A549 (cell line): ENCODE results near the gene CTSH. TPM values are rescaled to one million over a fixed set of nuclear protein-coding genes. Genes with fewer than 3 reads are reported as not detected.

Source experiments
- ATAC-seq, 2 experiments: fragments of 200-7000 bp in 1 of 2; fragments of >200 bp in 1 of 2; cut with Nextera tagmentation in 1 of 2; cut with Tn5 transposase in 1 of 2; 3 replicates each; pipeline versions ENCODE4 v1.8.0 to v1.9.1; 2018 to 2020; ENCODE audit warnings: mild to moderate bottlenecking in 1 of 2, moderate library complexity in 1 of 2
- CTCF ChIA-PET: fragments of 300-600 bp; sonication (Branson Sonifier 250); formaldehyde crosslinking; extraction: SDS; loops from one replicate; lab custom pipeline; 2021; ENCODE audit warnings: antibody characterized with exemption, inconsistent platforms; lab: Yijun Ruan, JAX
- POLR2A ChIA-PET: fragments of 350-600 bp; formaldehyde crosslinking; extraction: SDS; loops from one replicate; lab custom pipeline; 2021; ENCODE audit warnings: antibody characterized with exemption, inconsistent platforms; lab: Yijun Ruan, JAX
- DNase-seq, 2 experiments: peaks; one replicate each; pipeline versions ENCODE4 v3.0.0 to v3.0.0-alpha.2; 2011 to 2016; ENCODE audit warnings: low read depth in 1 of 2, low spot score in 1 of 2
- FAIRE-seq: peaks from 2 replicates; lab custom pipeline; 2011; peaks lifted over from hg19 to GRCh38; lab: Jason Lieb, UNC
- H3K27ac ChIP-seq, 2 experiments: fragments of >200 bp; sonication (Bioruptor Twin); formaldehyde crosslinking; 3 replicates each; pipeline ENCODE4 v1.5.1; 2016 to 2017
- H3K4me1 ChIP-seq: fragments of >200 bp; sonication (Bioruptor Twin); formaldehyde crosslinking; 3 replicates; pipeline ENCODE4 v1.6.1; 2016
- H3K4me2 ChIP-seq: fragments of >200 bp; sonication (Bioruptor Twin); formaldehyde crosslinking; 3 replicates; pipeline ENCODE4 v1.6.1; 2016
- H3K4me3 ChIP-seq: fragments of >200 bp; sonication (Bioruptor Twin); formaldehyde crosslinking; 3 replicates; pipeline ENCODE4 v1.5.1; 2016
- H3K9me3 ChIP-seq: fragments of >200 bp; sonication (Bioruptor Twin); formaldehyde crosslinking; 3 replicates; pipeline ENCODE4 v1.6.1; 2016
- BHLHE40 ChIP-seq: IDR thresholded peaks from 2 replicates; pipeline ENCODE4 v1.6.1; 2012; ENCODE audit warnings: low read depth, low read length, inconsistent platforms
- CBX8 ChIP-seq: fragments of 200-600 bp; sonication (generic); IDR thresholded peaks from 2 replicates; pipeline ENCODE4 v1.6.1; 2016
- CEBPB ChIP-seq, 2 experiments: fragments of >200 bp in 1 of 2; sonication (Bioruptor Twin) in 1 of 2; formaldehyde crosslinking in 1 of 2; IDR thresholded peaks; 2 replicates each; pipeline ENCODE4 v1.6.1; 2012 to 2016
- EHF ChIP-seq: fragments of 250-450 bp; sonication (Bioruptor Pico); IDR thresholded peaks from 2 replicates; pipeline ENCODE4 v1.5.0; 2020; ENCODE audit warnings: mild to moderate bottlenecking
- EHMT2 ChIP-seq: fragments of 200-600 bp; sonication (generic); IDR thresholded peaks from 2 replicates; pipeline ENCODE4 v1.6.1; 2016; ENCODE audit warnings: antibody characterized with exemption, low read depth, mild to moderate bottlenecking, moderate library complexity
- ESRRA ChIP-seq: fragments of 150-350 bp; IDR thresholded peaks from 2 replicates; pipeline ENCODE4 v1.6.1; 2014; ENCODE audit warnings: mild to moderate bottlenecking, low read length, borderline replicate concordance
- FOSB ChIP-seq: fragments of 250-450 bp; sonication (Bioruptor Pico); IDR thresholded peaks from 2 replicates; pipeline ENCODE4 v1.5.0; 2020; ENCODE audit warnings: mild to moderate bottlenecking, moderate library complexity
- FOXS1 ChIP-seq: fragments of 250-450 bp; sonication (Bioruptor Pico); IDR thresholded peaks from 2 replicates; pipeline ENCODE4 v1.5.0; 2020; ENCODE audit warnings: mild to moderate bottlenecking, moderate library complexity
- GATA3 ChIP-seq: IDR thresholded peaks from 2 replicates; pipeline ENCODE4 v1.6.1; 2012; ENCODE audit warnings: borderline replicate concordance
- HEYL ChIP-seq: fragments of 250-450 bp; sonication (Bioruptor Pico); IDR thresholded peaks from 2 replicates; pipeline ENCODE4 v1.8.0; 2021; ENCODE audit warnings: mild to moderate bottlenecking, moderate library complexity
- HOXA7 ChIP-seq: fragments of 250-450 bp; sonication (Bioruptor Pico); IDR thresholded peaks from 2 replicates; pipeline ENCODE4 v1.5.0; 2020; ENCODE audit warnings: mild to moderate bottlenecking, moderate library complexity
- HOXB13 ChIP-seq: fragments of 250-450 bp; sonication (Bioruptor Pico); IDR thresholded peaks from 2 replicates; pipeline ENCODE4 v1.5.0; 2020; ENCODE audit warnings: low read depth, mild to moderate bottlenecking, moderate library complexity
- HOXB5 ChIP-seq: fragments of 250-450 bp; sonication (Bioruptor Pico); IDR thresholded peaks from 2 replicates; pipeline ENCODE4 v1.5.0; 2020; ENCODE audit warnings: mild to moderate bottlenecking, moderate library complexity
- JUNB ChIP-seq: fragments of >200 bp; sonication (Bioruptor Twin); formaldehyde crosslinking; IDR thresholded peaks from 2 replicates; pipeline ENCODE4 v1.6.1; 2016
- KDM1A ChIP-seq: fragments of 200-600 bp; sonication (generic); IDR thresholded peaks from 2 replicates; pipeline ENCODE4 v1.6.1; 2016; ENCODE audit warnings: low read depth, mild to moderate bottlenecking
- MAFK ChIP-seq: fragments of 450-650 bp; IDR thresholded peaks from 2 replicates; pipeline ENCODE4 v1.6.1; 2014; ENCODE audit not compliant: partially characterized antibody
- MAZ ChIP-seq: fragments of 150-350 bp; IDR thresholded peaks from 2 replicates; pipeline ENCODE4 v1.6.1; 2014; ENCODE audit warnings: antibody characterized with exemption, low read depth, low read length, borderline replicate concordance
- MYC ChIP-seq: IDR thresholded peaks from 2 replicates; pipeline ENCODE4 v1.6.1; 2012; ENCODE audit warnings: mild to moderate bottlenecking, inconsistent platforms, low read length, improper control_type of control experiment, borderline replicate concordance
- NFE2L2 ChIP-seq: fragments of 150-350 bp; conservative IDR thresholded peaks from 2 replicates; pipeline ENCODE4 v1.6.1; 2014; ENCODE audit warnings: low read length
- NPAS2 ChIP-seq: fragments of 250-450 bp; sonication (Bioruptor Pico); IDR thresholded peaks from 2 replicates; pipeline ENCODE4 v1.8.0; 2022; ENCODE audit warnings: mild to moderate bottlenecking, moderate library complexity, borderline replicate concordance
- PHF8 ChIP-seq: fragments of 200-600 bp; sonication (generic); IDR thresholded peaks from 2 replicates; pipeline ENCODE4 v1.6.1; 2016; ENCODE audit warnings: low read depth, mild to moderate bottlenecking, antibody characterized with exemption, moderate library complexity, borderline replicate concordance
- POLR2A ChIP-seq: IDR thresholded peaks from 2 replicates; pipeline ENCODE4 v1.6.1; 2012; ENCODE audit warnings: mild to moderate bottlenecking, low read length
- POLR2AphosphoS2 ChIP-seq: conservative IDR thresholded peaks from 2 replicates; pipeline ENCODE4 v1.6.1; 2012; ENCODE audit warnings: low read length, improper control_type of control experiment, inconsistent platforms
- RNF2 ChIP-seq: fragments of 200-600 bp; sonication (generic); IDR thresholded peaks from 2 replicates; pipeline ENCODE4 v1.6.1; 2016; ENCODE audit warnings: low read depth, mild to moderate bottlenecking, antibody characterized with exemption, moderate library complexity, borderline replicate concordance
- SREBF2 ChIP-seq: fragments of 450-650 bp; IDR thresholded peaks from 2 replicates; pipeline ENCODE4 v1.6.1; 2014; ENCODE audit warnings: mild to moderate bottlenecking, moderate library complexity
- ZFP36 ChIP-seq: fragments of 450-650 bp; IDR thresholded peaks from 2 replicates; pipeline ENCODE4 v1.6.1; 2014; ENCODE audit warnings: borderline replicate concordance; ENCODE audit not compliant: partially characterized antibody
- ZSCAN20 ChIP-seq: fragments of 250-450 bp; sonication (Bioruptor Pico); IDR thresholded peaks from 2 replicates; pipeline ENCODE4 v1.8.0; 2022; ENCODE audit warnings: mild to moderate bottlenecking, moderate library complexity
- WGBS: methylation state at CpG from one replicate; pipeline ENCODE4 v1.1.6; 2017; ENCODE audit errors: missing lambda C conversion rate; 5-methylcytosine and 5-hydroxymethylcytosine counted together
- polyA plus RNA-seq, 4 experiments: library from polyadenylated mRNA; depleted of rRNA in 3 of 4; stranded (reverse); fragments of >200 nt; fragmentation: RNase III in 1 of 4; extraction: RNeasy Plus Mini Kit Qiagen cat#74134 plus additional on column Dnase treatment in 1 of 4; gene quantifications; 2 replicates in 3 of 4; 3 replicates in 1 of 4; pipeline ENCODE4 v1.2.3, GENCODE V29; 2011 to 2017
- TF ChIP-seq, protein P1 (sequence below): fragments of >200 bp; sonication (Bioruptor Twin); formaldehyde crosslinking; IDR thresholded peaks from 2 replicates; pipeline ENCODE4 v1.6.1; 2016
- TF ChIP-seq, protein P2 (sequence below): IDR thresholded peaks from 2 replicates; pipeline ENCODE4 v1.6.1; 2012; ENCODE audit warnings: low read depth, borderline replicate concordance
- TF ChIP-seq, protein P3 (sequence below): IDR thresholded peaks from 2 replicates; pipeline ENCODE4 v1.6.1; 2012
- TF ChIP-seq, protein P4 (sequence below): fragments of 250-450 bp; sonication (Bioruptor Pico); IDR thresholded peaks from 2 replicates; pipeline ENCODE4 v1.5.0; 2021; ENCODE audit warnings: mild to moderate bottlenecking, moderate library complexity, borderline replicate concordance
- TF ChIP-seq, protein P5 (sequence below): IDR thresholded peaks from 2 replicates; pipeline ENCODE4 v1.6.1; 2012
- TF ChIP-seq, protein P6 (sequence below): fragments of >200 bp; sonication (Bioruptor Twin); formaldehyde crosslinking; IDR thresholded peaks from 3 replicates; pipeline ENCODE4 v1.6.1; 2016
- TF ChIP-seq, protein P7 (sequence below): fragments of >200 bp; sonication (Bioruptor Twin); formaldehyde crosslinking; IDR thresholded peaks from 3 replicates; pipeline ENCODE4 v1.5.1; 2016
- TF ChIP-seq, protein P8 (sequence below): fragments of 250-450 bp; sonication (Bioruptor Pico); IDR thresholded peaks from 2 replicates; pipeline ENCODE4 v1.5.0; 2020; ENCODE audit warnings: low read depth, mild to moderate bottlenecking, moderate library complexity

Gene CTSH
- polyA plus RNA-seq, 2 of the 4 experiments (the other 2 are of a cell fraction), result 25.2 to 33.3 TPM

DNA sequence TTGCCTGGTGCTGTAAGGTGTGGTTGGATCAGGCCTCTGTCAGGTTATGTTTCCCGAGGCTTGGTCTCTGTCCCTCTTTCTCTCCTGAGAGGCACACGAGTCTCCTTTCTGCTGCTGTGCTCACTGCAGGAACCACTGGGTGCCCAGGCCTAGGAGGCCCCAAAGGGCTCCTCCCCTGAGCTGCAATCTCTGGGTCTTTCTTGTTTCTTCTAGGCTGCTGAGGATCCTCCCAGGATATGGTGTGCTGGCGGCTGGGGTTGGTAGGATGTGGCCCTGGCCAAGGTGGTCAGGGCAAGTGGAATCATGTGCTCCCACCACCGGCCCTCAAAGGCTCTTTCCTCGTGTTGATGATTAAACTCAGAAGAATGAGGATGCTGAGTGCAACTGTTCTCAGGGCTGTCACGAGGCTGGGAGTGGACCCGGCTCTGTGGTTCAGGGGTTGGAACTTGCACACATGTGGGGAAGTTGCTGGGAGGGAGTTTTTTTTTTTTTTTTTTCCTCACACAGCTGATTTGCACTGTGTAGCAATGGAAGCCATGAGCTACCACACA is 43.6 kb upstream of the CTSH start:
- ChIA-PET CTCF (interaction anchor here (1.1 to 3.5 kb wide), 9 partner anchors 9 to 196 kb away, joined by 3 to 12 read pairs (median 5); no protein-coding TSS in a partner anchor), POLR2A (interaction anchor here (0.6 to 0.8 kb wide), 4 partner anchors 19 to 1190 kb away, joined by 3 read pairs; no protein-coding TSS in a partner anchor)
- WGBS, result 25% methylated on average over 7 of the region's 7 CpGs
- ATAC-seq (peak; percentile 92 to 93), FAIRE-seq (no peak), DNase-seq (peak; percentile 91 to 95)
- H3K4me1 ChIP-seq, result peaks cover 17% of the 10 kb centered on the region
- no peak overlapping the region for H3K4me3 ChIP-seq
- H3K9me3 ChIP-seq, result no peaks in the 10 kb centered on the region
- peak overlapping the region; percentile 54 for H3K4me2 ChIP-seq
- H3K27ac ChIP-seq, result peak overlapping the region; percentile 74 to 90
- TF ChIP-seq FOSB (CRISPR knock-in tag) (no peak), BHLHE40 (no peak), FOXS1 (CRISPR knock-in tag) (no peak), NFE2L2 (no peak), GATA3 (no peak), ESRRA (no peak), PHF8 (no peak), ZFP36 (no peak), POLR2A (no peak), NPAS2 (peak; percentile 31; the same call in 1 of the 2 replicates), KDM1A (no peak), CEBPB (IDR thresholded peaks at IDR 0.05) (no peak), HEYL (CRISPR knock-in tag) (no peak), MAZ (no peak), EHMT2 (no peak), HOXB13 (CRISPR knock-in tag) (no peak), MYC (peak; percentile 94), JUNB (0 out of 2 replicates have a peak, but pooled peaks have one; percentile 43), SREBF2 (no peak), RNF2 (no peak), POLR2AphosphoS2 (no peak), HOXA7 (CRISPR knock-in tag) (no peak), EHF (CRISPR knock-in tag) (no peak), CBX8 (no peak), HOXB5 (0 out of 2 replicates have a peak, but pooled peaks have one; percentile 50), MAFK (peak; percentile 14), ZSCAN20 (no peak)
- TF ChIP-seq, protein P1, sequence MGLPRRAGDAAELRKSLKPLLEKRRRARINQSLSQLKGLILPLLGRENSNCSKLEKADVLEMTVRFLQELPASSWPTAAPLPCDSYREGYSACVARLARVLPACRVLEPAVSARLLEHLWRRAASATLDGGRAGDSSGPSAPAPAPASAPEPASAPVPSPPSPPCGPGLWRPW, result no peak
- TF ChIP-seq, protein P2, sequence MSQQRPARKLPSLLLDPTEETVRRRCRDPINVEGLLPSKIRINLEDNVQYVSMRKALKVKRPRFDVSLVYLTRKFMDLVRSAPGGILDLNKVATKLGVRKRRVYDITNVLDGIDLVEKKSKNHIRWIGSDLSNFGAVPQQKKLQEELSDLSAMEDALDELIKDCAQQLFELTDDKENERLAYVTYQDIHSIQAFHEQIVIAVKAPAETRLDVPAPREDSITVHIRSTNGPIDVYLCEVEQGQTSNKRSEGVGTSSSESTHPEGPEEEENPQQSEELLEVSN, result peak; percentile 78
- TF ChIP-seq, protein P3, sequence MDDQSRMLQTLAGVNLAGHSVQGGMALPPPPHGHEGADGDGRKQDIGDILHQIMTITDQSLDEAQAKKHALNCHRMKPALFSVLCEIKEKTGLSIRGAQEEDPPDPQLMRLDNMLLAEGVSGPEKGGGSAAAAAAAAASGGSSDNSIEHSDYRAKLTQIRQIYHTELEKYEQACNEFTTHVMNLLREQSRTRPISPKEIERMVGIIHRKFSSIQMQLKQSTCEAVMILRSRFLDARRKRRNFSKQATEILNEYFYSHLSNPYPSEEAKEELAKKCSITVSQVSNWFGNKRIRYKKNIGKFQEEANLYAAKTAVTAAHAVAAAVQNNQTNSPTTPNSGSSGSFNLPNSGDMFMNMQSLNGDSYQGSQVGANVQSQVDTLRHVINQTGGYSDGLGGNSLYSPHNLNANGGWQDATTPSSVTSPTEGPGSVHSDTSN, result no peak
- TF ChIP-seq, protein P4, sequence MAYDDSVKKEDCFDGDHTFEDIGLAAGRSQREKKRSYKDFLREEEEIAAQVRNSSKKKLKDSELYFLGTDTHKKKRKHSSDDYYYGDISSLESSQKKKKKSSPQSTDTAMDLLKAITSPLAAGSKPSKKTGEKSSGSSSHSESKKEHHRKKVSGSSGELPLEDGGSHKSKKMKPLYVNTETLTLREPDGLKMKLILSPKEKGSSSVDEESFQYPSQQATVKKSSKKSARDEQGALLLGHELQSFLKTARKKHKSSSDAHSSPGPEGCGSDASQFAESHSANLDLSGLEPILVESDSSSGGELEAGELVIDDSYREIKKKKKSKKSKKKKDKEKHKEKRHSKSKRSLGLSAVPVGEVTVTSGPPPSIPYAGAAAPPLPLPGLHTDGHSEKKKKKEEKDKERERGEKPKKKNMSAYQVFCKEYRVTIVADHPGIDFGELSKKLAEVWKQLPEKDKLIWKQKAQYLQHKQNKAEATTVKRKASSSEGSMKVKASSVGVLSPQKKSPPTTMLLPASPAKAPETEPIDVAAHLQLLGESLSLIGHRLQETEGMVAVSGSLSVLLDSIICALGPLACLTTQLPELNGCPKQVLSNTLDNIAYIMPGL (CRISPR knock-in tag), result no peak
- TF ChIP-seq, protein P5, sequence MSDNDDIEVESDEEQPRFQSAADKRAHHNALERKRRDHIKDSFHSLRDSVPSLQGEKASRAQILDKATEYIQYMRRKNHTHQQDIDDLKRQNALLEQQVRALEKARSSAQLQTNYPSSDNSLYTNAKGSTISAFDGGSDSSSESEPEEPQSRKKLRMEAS, result peak; percentile 93
- TF ChIP-seq, protein P6, sequence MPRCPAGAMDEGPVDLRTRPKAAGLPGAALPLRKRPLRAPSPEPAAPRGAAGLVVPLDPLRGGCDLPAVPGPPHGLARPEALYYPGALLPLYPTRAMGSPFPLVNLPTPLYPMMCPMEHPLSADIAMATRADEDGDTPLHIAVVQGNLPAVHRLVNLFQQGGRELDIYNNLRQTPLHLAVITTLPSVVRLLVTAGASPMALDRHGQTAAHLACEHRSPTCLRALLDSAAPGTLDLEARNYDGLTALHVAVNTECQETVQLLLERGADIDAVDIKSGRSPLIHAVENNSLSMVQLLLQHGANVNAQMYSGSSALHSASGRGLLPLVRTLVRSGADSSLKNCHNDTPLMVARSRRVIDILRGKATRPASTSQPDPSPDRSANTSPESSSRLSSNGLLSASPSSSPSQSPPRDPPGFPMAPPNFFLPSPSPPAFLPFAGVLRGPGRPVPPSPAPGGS, result no peak
- TF ChIP-seq, protein P7, sequence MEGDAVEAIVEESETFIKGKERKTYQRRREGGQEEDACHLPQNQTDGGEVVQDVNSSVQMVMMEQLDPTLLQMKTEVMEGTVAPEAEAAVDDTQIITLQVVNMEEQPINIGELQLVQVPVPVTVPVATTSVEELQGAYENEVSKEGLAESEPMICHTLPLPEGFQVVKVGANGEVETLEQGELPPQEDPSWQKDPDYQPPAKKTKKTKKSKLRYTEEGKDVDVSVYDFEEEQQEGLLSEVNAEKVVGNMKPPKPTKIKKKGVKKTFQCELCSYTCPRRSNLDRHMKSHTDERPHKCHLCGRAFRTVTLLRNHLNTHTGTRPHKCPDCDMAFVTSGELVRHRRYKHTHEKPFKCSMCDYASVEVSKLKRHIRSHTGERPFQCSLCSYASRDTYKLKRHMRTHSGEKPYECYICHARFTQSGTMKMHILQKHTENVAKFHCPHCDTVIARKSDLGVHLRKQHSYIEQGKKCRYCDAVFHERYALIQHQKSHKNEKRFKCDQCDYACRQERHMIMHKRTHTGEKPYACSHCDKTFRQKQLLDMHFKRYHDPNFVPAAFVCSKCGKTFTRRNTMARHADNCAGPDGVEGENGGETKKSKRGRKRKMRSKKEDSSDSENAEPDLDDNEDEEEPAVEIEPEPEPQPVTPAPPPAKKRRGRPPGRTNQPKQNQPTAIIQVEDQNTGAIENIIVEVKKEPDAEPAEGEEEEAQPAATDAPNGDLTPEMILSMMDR, result no peak
- TF ChIP-seq, protein P8, sequence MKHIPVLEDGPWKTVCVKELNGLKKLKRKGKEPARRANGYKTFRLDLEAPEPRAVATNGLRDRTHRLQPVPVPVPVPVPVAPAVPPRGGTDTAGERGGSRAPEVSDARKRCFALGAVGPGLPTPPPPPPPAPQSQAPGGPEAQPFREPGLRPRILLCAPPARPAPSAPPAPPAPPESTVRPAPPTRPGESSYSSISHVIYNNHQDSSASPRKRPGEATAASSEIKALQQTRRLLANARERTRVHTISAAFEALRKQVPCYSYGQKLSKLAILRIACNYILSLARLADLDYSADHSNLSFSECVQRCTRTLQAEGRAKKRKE, result peak; percentile 30; the same call in 1 of the 2 replicates
